Hematopoietic multipotent progenitor cell treated with erythropoietin and hydrocortisone succinate and interleukin-3 and kit ligand, for 8 days (in vitro differentiated cells): ENCODE data around the gene RNF17.
"Not testable (repeated sequence)": the region's sequence is repeated elsewhere in the genome, so short reads cannot be mapped to it uniquely, and the experiment has no call there.

Source experiments
- DNase-seq: peaks from one replicate; pipeline ENCODE4 v3.0.0-alpha.2; 2015

Gene RNF17

GRCh38 chr13:24742977-24743376, 21.0 kb upstream of the RNF17 start:
- no peak for DNase-seq

DNA sequence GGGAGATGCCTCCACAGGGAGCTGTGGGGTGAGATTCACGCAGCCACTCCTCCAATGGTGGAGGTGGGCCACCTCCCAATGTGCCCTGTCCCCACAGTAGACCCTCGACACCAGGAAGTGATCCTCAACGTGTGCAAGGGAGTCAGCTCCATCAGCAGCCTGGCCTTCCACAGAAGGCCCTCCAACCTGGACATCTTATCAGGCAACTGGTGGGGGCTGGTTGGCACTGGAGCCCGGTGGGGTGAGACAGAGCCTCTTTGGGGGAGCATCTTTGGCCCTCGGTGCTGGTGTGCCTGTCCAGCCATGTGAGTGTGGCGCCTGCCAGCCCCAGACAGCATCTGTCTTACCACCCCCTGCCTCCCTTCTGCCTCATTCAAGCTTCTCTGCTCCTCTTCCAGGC, 19.7 kb upstream of the RNF17 start:
- no peak for DNase-seq

- no peak for DNase-seq
Observed at GRCh38 chr13:24745516-24745860, 18.5 kb upstream of the RNF17 start.

GRCh38 chr13:24745861-24746617, 17.9 kb upstream of the RNF17 start:
- DNase-seq = no peak

- DNase-seq = peak; percentile 16
Observed at GRCh38 chr13:24746618-24747247, 17.2 kb upstream of the RNF17 start.

GRCh38 chr13:24747248-24748060, 16.5 kb upstream of the RNF17 start:
- peak; percentile 7 for DNase-seq

- DNase-seq = no peak
Observed at GRCh38 chr13:24748061-24748400, 15.9 kb upstream of the RNF17 start.

DNA sequence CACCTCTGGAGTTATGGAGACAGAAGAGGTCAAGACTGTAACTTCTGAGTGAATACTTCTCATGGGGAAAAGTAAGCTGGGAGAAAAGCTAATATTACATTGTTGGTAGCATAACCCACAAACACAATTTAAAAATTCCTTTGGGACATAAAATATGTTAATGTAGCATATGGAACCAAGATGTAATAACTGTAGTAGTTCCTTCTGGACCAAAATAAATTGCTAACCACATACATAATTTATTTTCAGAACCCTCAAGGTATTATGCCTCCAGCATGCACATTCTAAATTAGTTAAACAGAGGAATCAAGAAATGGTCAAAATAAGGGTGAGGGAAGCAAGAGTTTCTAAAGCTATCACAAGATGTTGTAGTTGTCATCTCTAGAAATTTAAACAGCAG, 4.8 kb upstream of the RNF17 start:
- DNase-seq = no peak

- no peak for DNase-seq
Observed at GRCh38 chr13:24764276-24764630, 284 bp downstream of the RNF17 start.

DNA sequence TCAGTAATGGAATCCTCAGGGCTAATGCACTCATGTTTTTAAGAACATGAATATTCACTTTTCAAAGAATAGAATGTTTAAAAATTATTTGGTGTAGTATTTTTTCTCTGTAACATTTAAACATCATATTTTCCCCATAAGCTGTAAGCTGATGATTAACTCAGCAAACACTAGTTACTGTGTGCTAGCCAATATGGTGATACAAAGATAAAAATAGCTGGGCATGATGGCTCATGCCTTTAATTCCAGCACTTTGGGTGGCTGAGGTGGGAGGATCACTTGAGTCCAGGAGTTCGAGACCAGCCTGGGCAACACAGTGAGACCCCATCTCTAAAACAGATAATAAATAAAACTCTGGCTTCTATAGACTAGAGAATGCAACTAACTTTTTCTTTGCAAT, 13.2 kb downstream of the RNF17 start:
- no peak for DNase-seq

DNA sequence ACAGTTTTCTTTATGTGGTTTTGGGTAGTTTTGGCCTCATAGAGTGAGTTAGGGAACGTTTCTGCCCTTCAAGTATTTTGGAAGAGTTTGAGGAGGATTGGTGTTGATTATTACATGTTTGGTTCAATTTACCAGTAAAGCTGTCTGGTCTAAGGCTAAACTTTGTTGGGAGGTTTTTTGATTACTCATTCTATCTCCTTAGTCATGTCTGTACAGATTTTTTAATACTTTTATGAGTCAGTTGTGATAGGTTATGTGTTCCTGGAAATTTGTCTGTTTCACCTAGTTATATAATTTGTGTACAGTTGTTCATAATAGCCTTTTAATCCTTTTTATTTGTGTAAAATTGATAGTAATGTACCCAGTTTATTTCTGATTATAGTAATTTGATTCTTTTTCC, 20.4 kb downstream of the RNF17 start:
- no peak for DNase-seq

GRCh38 chr13:24788538-24788937, 24.6 kb downstream of the RNF17 start:
- no peak for DNase-seq

GRCh38 chr13:24802074-24802473, 38.1 kb downstream of the RNF17 start:
- DNase-seq = no peak

DNA sequence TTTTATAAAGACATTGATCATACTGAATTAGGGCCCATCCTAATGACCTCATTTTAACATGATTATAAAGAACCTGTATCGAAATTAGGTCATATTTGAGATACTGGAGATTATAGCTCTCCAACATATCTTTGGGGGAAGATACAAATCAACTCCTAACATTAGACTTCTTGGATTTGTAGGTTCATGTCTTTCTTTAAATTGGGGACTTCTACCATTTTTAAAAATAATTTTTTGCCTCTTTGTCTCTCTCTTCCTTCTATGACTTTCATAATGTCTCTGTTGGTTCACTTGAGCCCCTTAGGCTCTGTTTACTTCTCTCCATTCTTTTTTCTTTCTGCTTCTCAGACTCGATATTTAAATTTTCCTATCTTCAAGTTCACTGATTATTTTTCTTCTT, 57.2 kb downstream of the RNF17 start:
- no peak for DNase-seq

GRCh38 chr13:24822640-24823039, 58.7 kb downstream of the RNF17 start:
- DNase-seq = no peak

GRCh38 chr13:24823122-24823710, 59.2 kb downstream of the RNF17 start:
- DNase-seq = not testable (repeated sequence)

GRCh38 chr13:24827799-24828198, 63.8 kb downstream of the RNF17 start:
- DNase-seq = no peak

- peak; percentile 58 for DNase-seq
Observed at GRCh38 chr13:24834902-24835510, 71.0 kb downstream of the RNF17 start.

DNA sequence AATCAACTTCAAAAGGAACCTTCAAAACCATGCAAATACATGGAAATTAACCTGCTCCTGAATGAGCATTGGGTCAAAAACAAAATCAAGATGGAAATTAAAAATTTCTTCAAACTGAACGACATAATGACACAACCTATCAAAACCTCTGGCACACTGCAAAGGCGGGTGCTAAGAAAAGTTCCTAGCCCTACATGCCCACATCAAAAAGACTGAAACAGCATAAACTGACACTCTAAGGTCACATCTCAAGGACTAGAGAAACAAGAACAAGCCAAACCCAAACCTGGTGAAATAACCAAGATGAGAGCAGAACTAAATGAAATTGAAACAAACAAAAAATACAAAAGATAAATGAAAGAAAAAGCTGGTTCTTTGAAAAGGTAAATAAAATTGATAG, 73.6 kb downstream of the RNF17 start:
- DNase-seq = not testable (repeated sequence)

DNA sequence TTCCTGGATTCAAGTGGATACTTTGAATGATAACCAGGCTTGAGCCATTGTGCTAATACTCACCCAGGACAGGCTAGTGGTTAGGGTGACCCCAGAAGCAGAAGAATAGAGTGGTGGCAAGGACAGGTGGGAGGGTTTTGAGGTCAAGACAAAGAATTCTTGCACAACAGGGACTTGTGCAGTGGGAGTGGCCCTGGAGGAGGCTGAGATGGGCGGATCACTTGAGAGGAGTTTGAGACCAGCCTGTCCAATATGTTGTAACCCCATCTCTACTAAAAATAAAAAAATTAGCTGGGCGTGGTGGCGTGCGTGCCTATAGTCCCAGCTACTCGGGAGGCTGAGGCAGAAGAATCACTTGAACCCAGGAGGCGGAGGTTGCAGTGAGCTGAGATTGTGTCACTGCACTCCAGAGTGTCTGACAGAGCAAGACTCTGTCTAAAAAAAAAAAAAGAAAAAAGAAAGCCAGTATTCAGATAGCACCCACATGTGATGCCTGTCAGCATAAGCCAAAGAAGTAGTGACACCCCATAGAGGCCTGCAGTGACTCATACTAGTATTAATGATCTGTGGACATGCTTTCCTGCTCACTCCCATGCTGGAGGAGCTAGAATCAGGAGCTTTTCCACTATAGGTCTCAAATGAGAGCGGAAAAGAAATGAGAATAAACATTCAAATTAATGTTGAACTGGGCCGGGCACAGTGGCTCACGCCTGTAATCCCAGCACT, 78.7 kb downstream of the RNF17 start:
- DNase-seq = no peak

DNA sequence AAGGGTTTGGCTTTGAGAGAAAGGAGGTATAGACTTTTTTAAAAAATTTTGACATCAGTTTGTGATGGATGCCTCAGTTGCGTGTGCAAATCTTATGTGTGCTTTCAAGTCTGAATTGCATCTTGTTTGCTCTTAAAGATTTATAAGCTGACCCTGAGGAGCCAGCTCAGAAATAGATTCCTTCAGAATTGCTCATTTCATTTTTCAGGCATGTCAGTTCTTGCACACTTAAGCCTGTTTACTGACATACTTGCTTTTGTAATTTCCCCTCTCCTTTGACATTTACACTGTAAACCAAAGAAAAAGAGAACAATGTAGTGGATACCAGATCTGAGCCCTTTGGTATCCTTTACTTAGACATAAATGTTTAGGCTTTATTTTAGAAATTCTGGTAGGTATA, 87.6 kb downstream of the RNF17 start:
- no peak for DNase-seq

DNA sequence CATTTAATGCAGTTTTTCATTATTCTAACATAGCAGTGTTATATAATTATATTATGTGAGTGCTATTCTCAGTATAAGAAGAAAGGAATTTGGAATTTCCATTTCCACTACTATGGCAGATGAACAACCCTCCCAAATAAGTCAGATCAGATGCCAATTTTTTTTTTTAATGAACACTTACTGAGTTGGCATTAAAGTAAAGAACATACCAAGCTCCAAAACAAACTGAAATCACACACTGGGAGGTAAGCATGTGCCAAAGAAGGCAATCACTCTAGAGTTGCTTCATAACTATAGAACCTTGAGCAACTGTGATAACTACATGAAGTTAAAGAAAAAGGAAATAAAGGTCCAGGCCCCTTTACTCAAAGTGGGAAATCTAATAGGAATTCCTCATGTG, 90.3 kb downstream of the RNF17 start:
- DNase-seq = no peak

GRCh38 chr13:24858953-24859352, 95.0 kb downstream of the RNF17 start:
- no peak for DNase-seq
